Amniotic stem cell (primary cell): Measurements from ENCODE around the gene GORAB.

Experiments used
- DNase-seq: peaks from one replicate; lab custom pipeline; 2025; lab: John Stamatoyannopoulos, UW

GORAB gene

GRCh38 chr1:170531758-170532657 lies at the start of gene GORAB:
Gene GORAB (plus strand): TSS chr1:170532166. CDS start chr1:170532224, 58 bp downstream.
- DNase-seq = peak; percentile 89

GRCh38 chr1:170483051-170483450 lies 48.9 kb upstream of the GORAB start:
- no peak for DNase-seq

- DNase-seq = no peak
Measured at GRCh38 chr1:170487503-170487902, 44.5 kb upstream of the GORAB start.

GRCh38 chr1:170491291-170491690 lies 40.7 kb upstream of the GORAB start:
- DNase-seq = no peak

GRCh38 chr1:170494369-170494768 lies 37.6 kb upstream of the GORAB start:
- no peak for DNase-seq

GRCh38 chr1:170495006-170495405 lies 37.0 kb upstream of the GORAB start:
- DNase-seq = no peak

- no peak for DNase-seq
Measured at GRCh38 chr1:170498876-170499275, 33.1 kb upstream of the GORAB start.

GRCh38 chr1:170503665-170504064 lies 28.3 kb upstream of the GORAB start:
- DNase-seq = no peak

- no peak for DNase-seq
Measured at GRCh38 chr1:170510163-170510562, 21.8 kb upstream of the GORAB start.

- DNase-seq = no peak
Measured at GRCh38 chr1:170511038-170511437, 20.9 kb upstream of the GORAB start.

- DNase-seq = no peak
Measured at GRCh38 chr1:170513138-170513537, 18.8 kb upstream of the GORAB start.

GRCh38 chr1:170518185-170518834 lies 13.7 kb upstream of the GORAB start:
- DNase-seq = no peak

GRCh38 chr1:170518965-170519364 lies 13.0 kb upstream of the GORAB start:
- no peak for DNase-seq

GRCh38 chr1:170520601-170521000 lies 11.4 kb upstream of the GORAB start:
- DNase-seq = no peak

- DNase-seq = no peak
Measured at GRCh38 chr1:170521818-170522217, 10.1 kb upstream of the GORAB start.

- no peak for DNase-seq
Measured at GRCh38 chr1:170530972-170531757, 801 bp upstream of the GORAB start.

- no peak for DNase-seq
Measured at GRCh38 chr1:170533298-170533697, 1.3 kb downstream of the GORAB start.

GRCh38 chr1:170534626-170535147 lies 2.7 kb downstream of the GORAB start:
- no peak for DNase-seq

GRCh38 chr1:170535418-170535817 lies 3.5 kb downstream of the GORAB start:
- DNase-seq = no peak

- no peak for DNase-seq
Measured at GRCh38 chr1:170536924-170537551, 5.1 kb downstream of the GORAB start.

GRCh38 chr1:170537798-170538503 lies 6.0 kb downstream of the GORAB start:
- peak; percentile 25 for DNase-seq
